GM18870 (cell line): Measurements from ENCODE around the gene MRPL4.
"Not testable (repeated sequence)": the region's sequence is repeated elsewhere in the genome, so short reads cannot be mapped to it uniquely, and the experiment has no call there.

Experiments
- ATAC-seq: cut with Tn5 transposase; IDR thresholded peaks from one replicate; pipeline ENCODE4 v1.9.1; 2021; ENCODE audit warnings: moderate library complexity; ENCODE audit not compliant: unreplicated experiment

MRPL4 gene

GRCh38 chr19:10230173-10230860 is 21.7 kb upstream of the MRPL4 start:
- ATAC-seq, result no peak

DNA sequence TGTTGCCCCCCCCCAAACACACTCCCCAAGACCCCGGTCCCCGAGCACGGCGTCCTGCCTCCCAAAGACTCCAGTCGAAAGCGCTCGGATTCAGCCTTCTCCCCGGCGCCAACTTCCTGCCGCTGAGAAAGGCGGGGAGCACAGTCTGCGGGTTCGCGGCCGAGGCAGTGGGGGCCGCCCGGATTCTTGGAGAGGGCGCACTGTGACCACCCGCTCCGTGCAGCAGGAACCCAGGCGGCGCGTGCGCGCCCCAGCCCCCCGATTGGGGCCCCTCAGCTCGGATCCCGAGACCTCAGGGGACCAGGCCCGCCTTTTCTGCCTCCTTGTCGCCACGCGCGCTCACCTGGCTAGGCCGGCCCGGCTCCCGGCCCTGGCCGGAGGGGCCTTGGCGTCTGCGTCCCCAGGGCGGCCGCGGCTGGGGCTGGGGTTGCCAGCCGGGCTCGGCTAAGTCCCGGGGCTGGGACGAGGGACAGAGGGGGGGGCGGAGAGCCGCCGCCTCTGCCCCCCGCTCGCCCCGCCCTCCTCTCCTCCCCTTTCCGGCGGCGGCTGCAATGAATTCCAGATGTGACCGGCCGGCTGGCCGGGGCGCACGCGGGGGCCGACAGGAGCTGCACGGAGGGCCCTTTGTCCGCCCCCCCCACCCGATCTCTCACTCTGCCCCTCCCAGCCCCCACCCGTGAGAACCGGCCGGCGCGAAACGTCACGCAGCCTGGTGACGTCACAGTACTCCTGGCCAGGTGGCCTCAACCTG is 21.0 kb upstream of the MRPL4 start, which contains the start of gene S1PR2:
Gene S1PR2 (minus strand): TSS at position 471 of the 751 bp plus-strand sequence. CDS start 6,426 bp downstream, outside the sequence.
- ATAC-seq, result no peak

- ATAC-seq, result no peak
Measured at GRCh38 chr19:10231612-10232228, 20.3 kb upstream of the MRPL4 start.

GRCh38 chr19:10233946-10234345 is 18.1 kb upstream of the MRPL4 start:
- ATAC-seq, result no peak

GRCh38 chr19:10235003-10235402 is 17.0 kb upstream of the MRPL4 start:
- no peak for ATAC-seq

GRCh38 chr19:10235409-10235808 is 16.6 kb upstream of the MRPL4 start:
- not testable (repeated sequence) for ATAC-seq

- ATAC-seq, result no peak
Measured at GRCh38 chr19:10237702-10238101, 14.3 kb upstream of the MRPL4 start.

GRCh38 chr19:10238172-10238783 is 13.7 kb upstream of the MRPL4 start:
- ATAC-seq, result no peak

DNA sequence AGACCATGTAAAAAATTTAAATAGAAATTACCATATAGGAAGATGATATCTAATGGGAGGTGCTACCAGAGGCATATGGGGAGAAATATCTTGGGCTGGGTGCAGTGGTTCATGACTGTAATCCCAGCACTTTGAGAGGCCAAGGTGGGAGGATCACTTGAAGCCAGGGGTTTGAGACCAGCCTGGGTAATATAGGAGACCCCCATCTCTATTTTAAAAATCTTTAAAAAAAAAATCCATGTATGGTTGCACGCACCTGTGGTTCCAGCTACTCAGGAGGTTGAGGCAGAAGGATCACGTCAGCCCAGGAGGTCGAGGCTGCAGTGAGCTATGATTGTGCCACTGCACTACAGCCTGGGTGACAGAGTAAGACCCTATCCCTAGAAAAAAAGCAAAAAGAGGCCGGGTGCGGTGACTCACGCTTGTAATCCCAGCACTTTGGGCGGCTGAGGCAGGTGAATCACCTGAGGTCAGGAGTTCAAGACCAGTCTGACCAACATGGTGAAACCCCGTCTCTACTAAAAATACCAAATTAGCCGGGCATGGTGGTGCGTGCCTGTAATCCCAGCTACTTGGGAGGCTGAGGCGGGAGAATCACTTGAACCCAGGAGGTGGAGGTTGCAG is 10.1 kb upstream of the MRPL4 start:
- not testable (repeated sequence) for ATAC-seq

DNA sequence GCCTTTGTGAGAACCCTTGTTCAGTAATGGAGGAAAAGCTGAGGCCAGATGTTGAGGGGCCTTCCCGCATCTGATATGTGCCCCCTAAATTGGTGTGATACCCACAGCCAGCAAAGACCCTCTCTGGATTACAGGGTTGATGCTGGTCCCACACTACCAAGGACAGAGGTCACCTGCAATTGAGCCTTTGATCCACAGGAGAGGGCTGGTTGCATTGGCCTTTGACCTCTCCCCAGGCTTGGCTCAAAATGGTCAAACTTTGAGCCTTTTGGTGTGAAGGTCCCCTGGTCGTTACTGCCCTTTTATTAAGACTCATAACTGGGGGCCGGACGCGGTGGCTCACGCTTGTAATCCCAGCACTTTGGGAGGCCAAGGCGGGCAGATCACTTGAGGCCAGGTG is 8.4 kb upstream of the MRPL4 start:
- no peak for ATAC-seq

DNA sequence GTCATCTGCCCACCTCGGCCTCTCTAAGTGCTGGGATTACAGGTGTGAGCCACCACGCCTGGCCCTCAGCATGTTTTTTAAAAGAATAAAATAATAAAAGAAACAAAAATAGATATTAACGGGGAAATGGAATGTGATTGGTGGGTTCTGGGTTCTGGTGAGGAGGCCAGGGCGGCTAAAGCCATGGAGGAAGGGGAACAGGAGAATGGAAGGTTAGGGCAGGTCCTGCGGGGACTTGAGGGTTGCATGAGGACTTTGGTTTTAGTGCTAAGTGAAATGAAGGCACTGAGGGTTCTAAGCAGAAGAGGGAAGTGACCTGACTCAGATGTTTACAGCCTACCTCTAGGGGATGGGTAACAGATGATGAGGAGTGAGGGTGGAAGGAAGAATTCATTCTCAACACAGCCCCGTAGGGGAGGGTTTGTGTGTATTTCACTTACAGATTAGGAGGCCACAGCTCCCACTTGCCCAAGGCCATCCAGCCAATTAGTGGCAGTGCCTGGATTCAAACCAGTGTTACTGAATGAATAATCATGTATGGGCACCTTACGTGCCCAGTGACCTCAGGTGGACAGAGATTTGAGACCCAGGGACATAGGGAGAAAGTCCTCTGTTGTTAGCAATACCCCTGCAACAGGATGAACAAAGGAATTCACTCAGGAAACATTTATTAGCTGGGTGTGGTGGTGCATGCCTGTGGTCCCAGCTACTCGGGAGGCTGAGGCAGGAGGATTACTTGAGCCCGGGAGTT is 6.7 kb upstream of the MRPL4 start:
- no peak for ATAC-seq

DNA sequence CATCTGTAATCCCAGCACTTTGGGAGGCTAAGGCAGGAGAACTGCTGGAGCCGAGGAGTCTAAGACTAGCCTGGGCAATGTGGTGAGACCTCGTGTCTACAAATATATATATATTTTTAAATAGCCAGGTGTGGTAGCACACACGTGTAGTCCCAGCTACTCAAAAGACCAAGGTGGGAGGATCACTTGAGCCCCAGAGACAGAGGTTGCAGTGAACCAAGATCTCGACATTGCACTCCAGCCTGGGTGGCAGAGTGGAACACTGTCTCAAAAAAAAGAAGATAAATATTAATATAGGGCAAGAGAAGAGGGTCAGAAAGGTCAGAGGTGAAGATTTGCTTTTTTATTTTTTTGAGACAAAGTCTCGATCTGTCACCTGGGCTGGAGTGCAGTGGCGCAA is 5.5 kb upstream of the MRPL4 start:
- ATAC-seq, result no peak

DNA sequence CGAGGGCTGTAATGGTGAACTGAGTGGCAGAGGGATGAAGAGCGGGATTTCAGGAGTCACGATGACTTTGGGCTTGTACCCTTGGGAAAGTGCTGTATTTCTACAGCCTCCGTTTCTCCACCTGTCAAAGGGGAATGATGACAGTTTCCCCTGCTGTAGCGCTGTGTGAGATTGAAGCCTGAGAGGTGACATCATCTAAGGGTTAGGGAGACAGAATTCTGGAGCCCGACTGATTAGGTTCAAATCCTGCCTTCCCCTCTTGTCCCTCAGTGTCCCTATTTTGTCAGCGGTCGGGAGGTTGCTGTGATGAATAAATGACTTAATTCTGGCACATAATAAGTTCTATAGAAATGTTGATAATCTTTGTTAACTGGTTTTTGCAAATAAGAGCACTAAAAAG is 693 bp downstream of the MRPL4 start:
- ATAC-seq, result no peak

- no peak for ATAC-seq
Measured at GRCh38 chr19:10254244-10254643, 2.2 kb downstream of the MRPL4 start.

- no peak for ATAC-seq
Measured at GRCh38 chr19:10255358-10255757, 3.3 kb downstream of the MRPL4 start.

GRCh38 chr19:10256551-10256950 is 4.5 kb downstream of the MRPL4 start:
- ATAC-seq, result no peak

DNA sequence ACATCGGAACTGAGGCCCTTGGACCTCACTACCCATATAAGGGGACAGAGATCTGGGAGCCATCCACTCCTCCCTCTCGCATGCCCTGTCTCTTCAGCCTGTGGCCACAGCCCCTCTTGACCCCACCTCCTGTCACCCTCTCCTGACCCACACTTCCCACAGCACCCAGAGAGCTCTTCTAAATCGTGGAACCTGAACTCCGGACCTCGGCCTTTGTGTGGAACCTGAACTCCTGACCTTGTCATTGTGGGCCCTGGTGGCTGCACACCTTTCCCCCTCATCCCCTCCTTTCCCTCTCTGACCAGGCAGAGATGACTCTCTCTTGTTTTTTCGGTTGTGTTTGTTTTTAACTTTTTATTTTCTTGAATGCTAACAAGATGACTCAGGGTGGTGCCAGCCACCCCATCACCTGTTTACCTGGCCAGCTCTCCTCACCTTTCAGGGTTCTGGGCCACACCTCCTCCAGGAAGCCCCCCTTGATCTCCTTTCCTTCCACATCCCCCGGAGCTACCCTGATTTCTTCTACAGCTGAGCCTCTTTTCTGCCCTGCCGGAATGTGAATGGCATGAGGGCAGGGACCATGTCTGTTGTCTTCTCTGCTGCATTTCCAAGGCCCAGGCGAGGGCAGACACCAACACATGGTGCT is 5.1 kb downstream of the MRPL4 start:
- ATAC-seq, result no peak

GRCh38 chr19:10258080-10258710 is 6.2 kb downstream of the MRPL4 start:
- ATAC-seq, result no peak

DNA sequence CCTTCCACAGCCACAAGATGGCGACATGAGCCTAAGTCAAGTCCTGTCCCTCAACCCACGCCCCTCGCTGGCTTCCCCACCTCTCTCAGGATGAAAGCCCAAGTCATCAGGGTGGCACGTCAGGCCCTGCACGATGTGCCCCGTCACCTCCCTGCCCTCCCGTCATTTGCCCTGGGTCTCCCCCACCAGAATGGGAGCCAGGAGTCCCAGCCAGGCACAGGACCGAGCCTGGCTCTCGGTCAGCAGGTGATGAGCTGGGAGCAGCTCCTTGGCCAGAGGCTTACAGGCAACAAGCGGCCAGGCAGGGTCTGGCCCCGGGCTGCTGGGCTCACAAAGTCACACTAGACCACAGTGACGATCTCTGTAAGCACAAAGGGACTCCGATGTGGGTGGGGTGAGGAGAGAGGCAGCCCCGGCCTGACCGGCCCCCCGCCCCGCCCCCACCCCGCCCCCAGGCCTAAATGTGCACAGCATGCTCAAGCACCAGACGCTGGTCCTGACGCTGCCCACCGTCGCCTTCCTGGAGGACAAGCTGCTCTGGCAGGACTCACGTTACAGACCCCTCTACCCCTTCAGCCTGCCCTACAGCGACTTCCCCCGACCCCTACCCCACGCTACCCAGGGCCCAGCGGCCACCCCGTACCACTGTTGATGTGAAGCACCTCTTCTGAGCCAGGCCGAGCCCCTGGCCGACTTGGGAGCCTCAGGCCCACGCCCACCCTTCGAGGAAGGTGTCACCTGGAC is 7.3 kb downstream of the MRPL4 start:
- ATAC-seq, result no peak
